IMR-90 (cell line): ENCODE data around the gene GON7. TPM values are rescaled to one million over a fixed set of nuclear protein-coding genes. Genes with fewer than 3 reads are reported as not detected.

Experiments
- ATAC-seq: fragments of 200-7000 bp; cut with Tn5 transposase; 2 replicates; pipeline ENCODE4 v1.9.1; 2020; ENCODE audit warnings: low read depth, mild to moderate bottlenecking, moderate library complexity
- BruUV-seq: library from RNA; stranded (reverse); fragments of 400-500 nt; replicated peaks from 2 replicates; lab custom pipeline; 2021; lab: Mats Ljungman, UMichigan
- CTCF ChIA-PET: fragments of 300-600 bp; formaldehyde crosslinking; extraction: SDS; loops from one replicate; lab custom pipeline; 2021; ENCODE audit warnings: antibody characterized with exemption; lab: Yijun Ruan, JAX
- POLR2A ChIA-PET: fragments of 300-600 bp; sonication (Branson Sonifier 250); formaldehyde crosslinking; loops from one replicate; lab custom pipeline; 2022; ENCODE audit warnings: antibody characterized with exemption; ENCODE audit not compliant: unreplicated experiment; lab: Charles Lee
- DNase-seq: peaks from one replicate; pipeline ENCODE4 v3.0.0; 2013
- H2AFZ ChIP-seq: replicated peaks from 2 replicates; pipeline ENCODE3; 2013; ENCODE audit warnings: low read length, mild to moderate bottlenecking; ENCODE audit not compliant: poor library complexity
- H2AK5ac ChIP-seq: 2 replicates; pipeline ENCODE4 v1.6.1; 2013; ENCODE audit warnings: low read depth, low read length, inconsistent platforms
- H2AK9ac ChIP-seq: replicated peaks from 2 replicates; pipeline ENCODE3; 2013; ENCODE audit warnings: mild to moderate bottlenecking, low read depth, low read length, moderate library complexity; ENCODE audit not compliant: poor library complexity
- H2BK120ac ChIP-seq: 2 replicates; pipeline ENCODE4 v1.6.1; 2013; ENCODE audit warnings: low read depth, low read length, inconsistent platforms
- H2BK15ac ChIP-seq: 3 replicates; pipeline ENCODE4 v1.6.1; 2013; ENCODE audit warnings: low read depth, low read length, inconsistent platforms
- H2BK20ac ChIP-seq: 2 replicates; pipeline ENCODE4 v1.6.1; 2013; ENCODE audit warnings: low read depth, mild to moderate bottlenecking, inconsistent platforms, low read length, moderate library complexity
- H2BK5ac ChIP-seq: 2 replicates; pipeline ENCODE4 v1.6.1; 2013; ENCODE audit warnings: mild to moderate bottlenecking, low read depth, low read length, inconsistent platforms; ENCODE audit not compliant: poor library complexity, severe bottlenecking
- H3K14ac ChIP-seq: replicated peaks from 2 replicates; pipeline ENCODE4 v1.6.1; 2013; ENCODE audit warnings: low read depth, low read length, inconsistent platforms
- H3K18ac ChIP-seq: 2 replicates; pipeline ENCODE4 v1.6.1; 2013; ENCODE audit warnings: low read depth, low read length, control low read depth
- H3K23ac ChIP-seq: 2 replicates; pipeline ENCODE4 v1.6.1; 2013; ENCODE audit warnings: low read depth, low read length, inconsistent platforms
- H3K27ac ChIP-seq: 2 replicates; pipeline ENCODE4 v1.5.1; 2013; ENCODE audit warnings: mild to moderate bottlenecking, control low read depth, low read length; ENCODE audit not compliant: insufficient read depth
- H3K27me3 ChIP-seq: 2 replicates; pipeline ENCODE4 v1.6.1; 2013; ENCODE audit warnings: low read length; ENCODE audit not compliant: control insufficient read depth, insufficient read depth
- H3K36me3 ChIP-seq: 2 replicates; pipeline ENCODE4 v1.6.1; 2013; ENCODE audit warnings: low read length, mixed read lengths; ENCODE audit not compliant: control insufficient read depth, insufficient read depth
- H3K4ac ChIP-seq: 2 replicates; pipeline ENCODE4 v1.6.1; 2013; ENCODE audit warnings: low read depth, low read length, inconsistent platforms
- H3K4me1 ChIP-seq: 2 replicates; pipeline ENCODE4 v1.6.1; 2013; ENCODE audit warnings: low read length, mixed read lengths; ENCODE audit not compliant: control insufficient read depth, insufficient read depth
- H3K4me2 ChIP-seq: 2 replicates; pipeline ENCODE4 v1.6.1; 2013; ENCODE audit warnings: low read depth, mild to moderate bottlenecking, control low read depth, low read length, moderate library complexity
- H3K4me3 ChIP-seq: 2 replicates; pipeline ENCODE4 v1.5.1; 2013; ENCODE audit warnings: low read depth, mild to moderate bottlenecking, control low read depth, low read length, moderate library complexity; ENCODE audit not compliant: insufficient read depth
- H3K56ac ChIP-seq: 2 replicates; pipeline ENCODE4 v1.6.1; 2013; ENCODE audit warnings: low read length, inconsistent platforms; ENCODE audit not compliant: insufficient read depth; ENCODE audit errors: extremely low read depth
- H3K79me1 ChIP-seq, 2 experiments: 2 replicates each; pipeline ENCODE4 v1.6.1; 2013; ENCODE audit warnings: low read length in 2 of 2, inconsistent platforms in 1 of 2, low read depth in 1 of 2
- H3K9ac ChIP-seq: 2 replicates; pipeline ENCODE4 v1.6.1; 2013; ENCODE audit warnings: low read depth, low read length, control low read depth
- H3K9me1 ChIP-seq: 2 replicates; pipeline ENCODE4 v1.6.1; 2013; ENCODE audit warnings: low read length, inconsistent platforms; ENCODE audit not compliant: insufficient read depth
- H3K9me3 ChIP-seq: 2 replicates; pipeline ENCODE4 v1.6.1; 2013; ENCODE audit warnings: low read length; ENCODE audit not compliant: control insufficient read depth, insufficient read depth
- H4K20me1 ChIP-seq: 2 replicates; pipeline ENCODE4 v1.6.1; 2013; ENCODE audit warnings: low read length, inconsistent platforms; ENCODE audit not compliant: insufficient read depth
- H4K5ac ChIP-seq: 2 replicates; pipeline ENCODE4 v1.6.1; 2013; ENCODE audit warnings: mild to moderate bottlenecking, low read depth, low read length, control low read depth
- H4K8ac ChIP-seq, 2 experiments: 2 replicates each; pipeline ENCODE4 v1.6.1; 2013; ENCODE audit warnings: low read depth in 2 of 2, low read length in 2 of 2, control low read depth in 1 of 2, inconsistent platforms in 1 of 2
- H4K91ac ChIP-seq: 2 replicates; pipeline ENCODE4 v1.6.1; 2013; ENCODE audit warnings: low read depth, low read length, inconsistent platforms; ENCODE audit not compliant: insufficient read depth
- CHD1 ChIP-seq: IDR thresholded peaks from 2 replicates; pipeline ENCODE4 v1.6.1; 2012; ENCODE audit warnings: low read depth, low read length, improper control_type of control experiment
- WGBS, 2 experiments: methylation state at CpG; one replicate each; pipeline versions ENCODE4 v1.1.5 to v1.1.7; 2013; ENCODE audit warnings: missing lambda C conversion rate in 2 of 2; ENCODE audit not compliant: insufficient read length in 1 of 2; ENCODE audit errors: extremely low coverage in 2 of 2; 5-methylcytosine and 5-hydroxymethylcytosine counted together
- dilution Hi-C: fragments of 300-500 bp; cut with HindIII; formaldehyde crosslinking; loops from one replicate; pipeline ENCODE4 v1.14.3; 2018; ENCODE audit warnings: low sequenced_read_pairs; ENCODE audit not compliant: unreplicated experiment
- in situ Hi-C: fragments of 300-500 bp; cut with MboI; formaldehyde crosslinking; loops from 3 replicates; pipeline ENCODE4 v1.14.3; 2019; ENCODE audit warnings: low sequenced_read_pairs, inconsistent platforms, mixed read lengths
- intact Hi-C: fragments of 100-400 bp; cut with micrococcal nuclease; formaldehyde crosslinking; loops from 2 replicates; pipeline ENCODE4 v1.10.0; 2022
- polyA plus RNA-seq, 3 experiments: library from polyadenylated mRNA; depleted of rRNA; stranded (reverse); fragments of >200 nt; gene quantifications; 2 replicates each; pipeline ENCODE4 v1.2.3, GENCODE V29; 2012; ENCODE audit warnings: low replicate concordance in 1 of 3
- total RNA-seq: library from RNA; depleted of rRNA; stranded (reverse); fragments of >200 nt; gene quantifications from 2 replicates; pipeline ENCODE4 v1.2.3, GENCODE V29; 2012

The GON7 gene
- total and polyA plus RNA-seq, 2 of the 4 experiments (the other 2 are of a cell fraction), result 4.3 to 7.8 TPM

- no peak overlapping the region for H3K4me3 ChIP-seq
- no peak overlapping the region for H3K27ac ChIP-seq
- DNase-seq (no peak), ATAC-seq (no peak)
- ChIA-PET POLR2A (interaction anchor here (0.6 kb wide), 1 partner anchor 33 kb away, joined by 3 read pairs; no protein-coding TSS in a partner anchor), CTCF (interaction anchor here (1.5 kb wide), 1 partner anchor 25 kb away, joined by 3 read pairs; the partner anchor contains the start of genes GON7 and UBR7)
- no peaks in the 10 kb centered on the region for H4K20me1 ChIP-seq
- no peak overlapping the region for H3K4ac ChIP-seq
- no TSS peak for BruUV-seq
- peak overlapping the region; percentile 94; the same call in 1 of the 2 replicates for H3K4me2 ChIP-seq
- no peak overlapping the region for H3K14ac ChIP-seq
- H3K79me1 ChIP-seq, result no peaks in the 10 kb centered on the region
- H2AK9ac ChIP-seq, result no peak overlapping the region
- no peak overlapping the region for H4K91ac ChIP-seq
- H2AK5ac ChIP-seq, result no peak overlapping the region
- TF ChIP-seq CHD1, result no peak
- intact Hi-C loops, result no loop called here
- H3K23ac ChIP-seq, result no peak overlapping the region
- peaks cover 2% of the 10 kb centered on the region; the same call in 1 of the 2 replicates for H3K4me1 ChIP-seq
- no peak overlapping the region for H3K18ac ChIP-seq
- dilution Hi-C loops, result no loop called here
- no peak overlapping the region for H3K56ac ChIP-seq
- H4K8ac ChIP-seq, result peak overlapping the region in 1 of 2 experiments; percentile 46; a peak in 2 of 4 replicates
- no peak overlapping the region for H2BK15ac ChIP-seq
- no peaks in the 10 kb centered on the region for H3K27me3 ChIP-seq
- peaks cover 13% of the 10 kb centered on the region; the same call in 1 of the 2 replicates for H3K9me1 ChIP-seq
- H2AFZ ChIP-seq, result peak overlapping the region; percentile 97
- H2BK120ac ChIP-seq, result no peak overlapping the region
- 62% methylated on average over 3 of the region's 17 CpGs; no CpG with 5 or more reads in 1 of the 2 experiments for WGBS, 2 experiments
- in situ Hi-C loops, result no loop called here
- no peak overlapping the region for H2BK20ac ChIP-seq
- no peak overlapping the region for H4K5ac ChIP-seq
- H2BK5ac ChIP-seq, result no peak overlapping the region
- no peak overlapping the region for H3K9ac ChIP-seq
- peaks cover 6% of the 10 kb centered on the region for H3K36me3 ChIP-seq
- no peaks in the 10 kb centered on the region for H3K9me3 ChIP-seq
Observed at GRCh38 chr14:93232159-93232558, 25.3 kb upstream of the GON7 start.
